GM23248 (cell line): ENCODE data around the gene ACE.

ENCODE experiments used
- EZH2 ChIP-seq: fragments of 200-600 bp; sonication (generic); IDR thresholded peaks from 2 replicates; pipeline ENCODE4 v1.6.1; 2018; ENCODE audit warnings: antibody characterized with exemption, mild to moderate bottlenecking; ENCODE audit not compliant: insufficient read depth, poor library complexity, severe bottlenecking
- EZH2phosphoT487 ChIP-seq: fragments of 200-600 bp; sonication (generic); IDR thresholded peaks from 2 replicates; pipeline ENCODE4 v1.6.1; 2018; ENCODE audit warnings: antibody characterized with exemption, moderate library complexity, mild to moderate bottlenecking, low read depth; ENCODE audit not compliant: insufficient read depth

DNA sequence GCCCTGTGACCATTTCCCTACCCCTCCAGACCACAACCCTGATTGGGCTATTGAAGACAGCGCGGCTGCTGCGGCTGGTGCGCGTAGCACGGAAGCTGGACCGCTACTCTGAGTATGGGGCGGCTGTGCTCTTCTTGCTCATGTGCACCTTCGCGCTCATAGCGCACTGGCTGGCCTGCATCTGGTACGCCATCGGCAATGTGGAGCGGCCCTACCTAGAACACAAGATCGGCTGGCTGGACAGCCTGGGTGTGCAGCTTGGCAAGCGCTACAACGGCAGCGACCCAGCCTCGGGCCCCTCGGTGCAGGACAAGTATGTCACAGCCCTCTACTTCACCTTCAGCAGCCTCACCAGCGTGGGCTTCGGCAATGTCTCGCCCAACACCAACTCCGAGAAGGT, 58.8 kb downstream of the ACE start:
- TF ChIP-seq EZH2: no peak
- no peak for TF ChIP-seq EZH2phosphoT487
